ENCODE data around the gene SEC14L1.
"Not testable (repeated sequence)": the region's sequence is repeated elsewhere in the genome, so short reads cannot be mapped to it uniquely, and the experiment has no call there.

The SEC14L1 gene

GRCh38 chr17:77254951-77255825 is 114.4 kb downstream of the SEC14L1 start:
- H3K27ac Mint-ChIP-seq: no peak overlapping the region
- ATAC-seq (replicated peaks) (no peak), DNase-seq (no peak)
- peaks cover 21 to 31% of the 10 kb centered on the region in 2 donors for H3K27me3 Mint-ChIP-seq
- no peaks in the 10 kb centered on the region for H3K36me3 Mint-ChIP-seq
- H3K4me1 Mint-ChIP-seq: peaks cover 0 to 2% of the 10 kb centered on the region in 2 donors
- no peak overlapping the region for H3K4me3 Mint-ChIP-seq
- H3K9me3 Mint-ChIP-seq: no peaks in the 10 kb centered on the region

- not testable (repeated sequence) for H3K4me1 Mint-ChIP-seq; H3K27ac Mint-ChIP-seq; H3K36me3 Mint-ChIP-seq; DNase-seq; H3K4me3 Mint-ChIP-seq; ATAC-seq (replicated peaks); H3K9me3 Mint-ChIP-seq
- peaks cover 21 to 31% of the 10 kb centered on the region in 2 donors for H3K27me3 Mint-ChIP-seq
These were observed 115.2 kb downstream of the SEC14L1 start for GRCh38 chr17:77255970-77256369.

GRCh38 chr17:77256710-77257109 is 115.9 kb downstream of the SEC14L1 start:
- ATAC-seq (replicated peaks): no peak
- DNase-seq: no peak
- H3K27ac Mint-ChIP-seq: no peak overlapping the region
- peaks cover 21 to 31% of the 10 kb centered on the region in 2 donors for H3K27me3 Mint-ChIP-seq
- H3K36me3 Mint-ChIP-seq: no peaks in the 10 kb centered on the region
- H3K9me3 Mint-ChIP-seq: no peaks in the 10 kb centered on the region
- H3K4me1 Mint-ChIP-seq: peaks cover 0 to 4% of the 10 kb centered on the region in 2 donors
- H3K4me3 Mint-ChIP-seq: no peak overlapping the region

GRCh38 chr17:77257169-77257568 is 116.4 kb downstream of the SEC14L1 start:
- H3K9me3 Mint-ChIP-seq: no peaks in the 10 kb centered on the region
- no peak for DNase-seq
- no peak overlapping the region for H3K27ac Mint-ChIP-seq
- H3K4me1 Mint-ChIP-seq: peaks cover 0 to 3% of the 10 kb centered on the region in 2 donors
- H3K4me3 Mint-ChIP-seq: no peak overlapping the region
- ATAC-seq (replicated peaks): no peak
- H3K27me3 Mint-ChIP-seq: peaks cover 21 to 31% of the 10 kb centered on the region in 2 donors
- no peaks in the 10 kb centered on the region for H3K36me3 Mint-ChIP-seq

- Mint-ChIP-seq H3K36me3 (no peaks in the 10 kb centered on the region), H3K4me3 (no peak overlapping the region), H3K27me3 (peaks cover 21 to 27% of the 10 kb centered on the region in 2 donors), H3K4me1 (peaks cover 0 to 3% of the 10 kb centered on the region in 2 donors), H3K9me3 (no peaks in the 10 kb centered on the region), H3K27ac (no peak overlapping the region)
- DNase-seq (no peak), ATAC-seq (replicated peaks) (no peak)
These were observed 117.1 kb downstream of the SEC14L1 start for GRCh38 chr17:77257596-77258458.

GRCh38 chr17:77258638-77259037 is 117.9 kb downstream of the SEC14L1 start:
- Mint-ChIP-seq H3K36me3 (no peaks in the 10 kb centered on the region), H3K27ac (peak overlapping the region; percentile 81)

GRCh38 chr17:77264617-77265230 is 124.0 kb downstream of the SEC14L1 start:
- no peak overlapping the region for H3K4me3 Mint-ChIP-seq
- H3K27me3 Mint-ChIP-seq: peaks cover 10 to 12% of the 10 kb centered on the region in 2 donors
- H3K27ac Mint-ChIP-seq: no peak overlapping the region
- ATAC-seq (replicated peaks): no peak
- DNase-seq: no peak
- no peaks in the 10 kb centered on the region for H3K9me3 Mint-ChIP-seq
- peaks cover 0 to 3% of the 10 kb centered on the region in 2 donors for H3K4me1 Mint-ChIP-seq
- no peaks in the 10 kb centered on the region for H3K36me3 Mint-ChIP-seq

More at GRCh38 chr17:77258638-77259037, 117.9 kb downstream of the SEC14L1 start:
- H3K9me3 Mint-ChIP-seq: no peaks in the 10 kb centered on the region
- peaks cover 0 to 3% of the 10 kb centered on the region in 2 donors for H3K4me1 Mint-ChIP-seq
- ATAC-seq (replicated peaks) (no peak), DNase-seq (no peak)
- H3K27me3 Mint-ChIP-seq: peaks cover 21 to 26% of the 10 kb centered on the region in 2 donors
- no peak overlapping the region for H3K4me3 Mint-ChIP-seq

- Mint-ChIP-seq H3K27ac (peak overlapping the region; percentile 14), H3K36me3 (no peaks in the 10 kb centered on the region), H3K4me1 (peaks cover 0 to 3% of the 10 kb centered on the region in 2 donors), H3K9me3 (no peaks in the 10 kb centered on the region), H3K4me3 (no peak overlapping the region), H3K27me3 (peaks cover 11 to 16% of the 10 kb centered on the region in 2 donors)
- DNase-seq (no peak), ATAC-seq (replicated peaks) (no peak)
These were observed 125.4 kb downstream of the SEC14L1 start for GRCh38 chr17:77266213-77266612.

Measured in stimulated activated naive B cell treated with anti-CD40 and anti-IgM and Interleukin-4, amounts not matched to agents 10 μg/mL and 1 μg/mL and 100 μg/mL, for 72 hours (primary cell).